NCI-H1092 treated with DMSO at 0.1 percent for 48 hours (cell line): ENCODE data around the gene REXO1.

Experiments
- DNase-seq: peaks from one replicate; lab custom pipeline; 2025; lab: John Stamatoyannopoulos, UW

Gene REXO1

GRCh38 chr19:1847684-1848398, 442 bp downstream of the REXO1 start:
- DNase-seq = peak; percentile 8

DNA sequence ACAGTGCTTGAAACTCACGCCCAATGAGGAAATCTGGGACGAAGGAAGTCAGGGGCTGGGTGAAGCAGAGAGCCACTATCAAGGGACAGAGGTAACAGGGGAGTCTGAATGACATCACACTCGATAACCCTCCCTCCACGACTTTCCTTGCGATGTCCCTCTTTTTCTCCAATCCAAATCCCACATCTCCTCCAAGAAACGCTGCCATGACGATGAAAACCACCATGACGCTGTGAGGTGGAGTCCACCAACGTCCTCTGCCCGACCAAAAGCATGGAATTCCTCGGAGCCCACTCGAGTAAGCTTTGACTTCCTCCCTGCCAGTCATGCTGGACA, 967 bp downstream of the REXO1 start:
- no peak for DNase-seq

DNA sequence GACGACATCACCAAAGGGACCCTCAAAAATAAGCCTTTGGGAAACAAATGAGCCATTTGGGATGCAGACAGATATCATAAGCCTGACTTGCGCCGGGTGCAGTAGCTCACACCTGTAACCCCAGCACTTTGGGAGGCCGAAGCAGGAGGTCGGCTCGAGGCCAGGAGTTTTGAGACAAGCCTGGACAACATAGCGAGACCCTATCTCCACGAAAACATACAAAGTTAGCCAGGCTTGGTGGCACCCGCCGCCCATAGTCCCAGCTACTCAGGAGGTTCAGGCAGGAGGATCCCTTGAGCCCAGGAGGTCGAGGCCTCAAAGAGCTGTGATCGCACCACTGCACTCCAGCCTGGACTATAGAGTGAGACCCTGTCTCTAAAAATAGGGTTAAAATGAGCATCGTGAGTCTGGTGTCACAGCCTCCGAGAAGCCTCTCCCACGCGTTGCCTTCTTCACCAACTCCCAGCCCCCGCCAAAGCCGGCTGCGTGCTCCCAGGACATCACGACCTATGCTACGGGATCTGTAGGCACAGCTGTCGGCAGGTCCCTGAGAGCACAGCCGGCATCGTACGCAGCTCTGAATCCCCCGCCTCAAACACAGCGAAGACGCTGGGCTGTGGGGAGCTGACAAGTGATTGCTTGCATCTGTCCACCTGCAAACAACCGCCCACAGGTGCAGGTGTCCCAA, 1.6 kb downstream of the REXO1 start:
- no peak for DNase-seq

DNA sequence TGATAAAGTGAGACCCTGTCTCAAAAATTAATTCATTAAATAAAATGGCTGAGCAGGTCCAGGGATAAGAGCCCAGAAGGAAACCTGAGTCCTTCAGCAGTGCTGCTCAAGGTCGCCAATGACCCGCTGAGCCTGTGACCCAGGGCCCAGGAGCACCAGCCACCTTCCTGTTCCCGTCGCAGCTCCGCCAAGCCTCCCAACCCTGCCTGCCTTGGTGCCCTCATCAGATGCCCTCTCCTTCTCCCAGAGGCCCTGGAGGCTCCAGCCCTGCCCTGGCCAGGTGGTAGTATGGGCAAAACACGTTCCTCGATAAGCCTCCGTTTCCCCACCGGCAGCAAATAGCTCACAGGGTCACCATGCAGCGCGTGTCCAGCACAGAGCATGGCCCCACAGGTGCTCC, 2.6 kb downstream of the REXO1 start:
- no peak for DNase-seq

DNA sequence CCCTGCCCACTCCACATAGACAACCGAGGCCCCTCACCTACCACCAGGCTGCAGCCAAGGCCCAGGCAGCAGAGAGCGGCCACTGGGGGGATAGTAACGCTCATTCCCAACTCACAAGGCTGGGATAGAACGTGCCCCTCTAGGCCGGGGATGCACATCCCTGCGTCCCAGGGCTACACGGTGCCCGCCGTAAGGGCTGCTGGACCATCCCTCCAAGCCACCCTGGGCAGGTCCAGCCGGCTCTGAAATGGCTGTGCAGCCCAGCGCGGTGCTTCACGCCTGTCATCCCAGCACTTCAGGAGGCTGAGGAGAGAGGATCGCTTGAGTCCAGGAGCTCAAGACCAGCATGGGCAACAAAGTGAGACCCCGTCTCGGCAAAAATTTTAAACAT, 3.2 kb downstream of the REXO1 start:
- DNase-seq = no peak

- DNase-seq = no peak
Measured at GRCh38 chr19:1844513-1845124, 3.7 kb downstream of the REXO1 start.

- DNase-seq = no peak
Measured at GRCh38 chr19:1843646-1844394, 4.5 kb downstream of the REXO1 start.

GRCh38 chr19:1843116-1843515, 5.2 kb downstream of the REXO1 start:
- no peak for DNase-seq

DNA sequence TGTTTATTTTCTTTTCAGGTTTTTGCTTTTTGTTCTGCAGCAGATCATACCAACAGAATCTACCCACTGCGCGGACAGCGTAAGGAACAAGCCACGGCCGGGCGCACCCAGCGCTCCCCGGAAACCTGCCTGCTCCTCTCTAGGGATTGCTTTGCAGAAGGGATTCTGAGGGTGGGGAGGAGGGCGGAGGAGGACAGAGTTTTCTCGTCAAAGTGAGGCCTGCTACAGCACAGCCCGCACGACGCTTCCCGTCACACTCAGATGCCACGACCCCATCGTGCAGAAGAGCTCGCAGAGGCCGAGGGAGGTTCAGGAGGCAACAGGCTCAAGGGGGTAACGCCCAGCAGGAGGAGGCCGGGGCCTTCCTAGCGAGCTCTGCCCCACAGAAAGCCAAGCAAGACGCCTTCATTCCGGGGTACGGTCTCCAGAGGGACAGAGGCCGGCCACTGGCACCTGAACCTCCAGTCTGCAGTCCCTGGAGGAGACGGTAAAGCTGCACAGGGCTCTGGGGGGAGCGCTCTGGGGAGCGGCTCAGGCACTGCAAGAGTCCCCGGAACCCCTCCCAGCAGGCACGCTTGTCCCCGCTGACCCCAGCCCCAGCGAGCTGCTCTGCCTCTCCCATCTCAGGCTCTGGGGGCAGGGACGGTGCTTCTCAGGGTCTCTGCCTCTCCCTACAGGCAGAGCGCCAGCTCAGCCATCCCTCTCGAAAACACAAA, 6.9 kb downstream of the REXO1 start:
- DNase-seq = no peak

- DNase-seq = no peak
Measured at GRCh38 chr19:1840541-1841115, 7.7 kb downstream of the REXO1 start.

GRCh38 chr19:1839658-1840540, 8.4 kb downstream of the REXO1 start:
- no peak for DNase-seq

DNA sequence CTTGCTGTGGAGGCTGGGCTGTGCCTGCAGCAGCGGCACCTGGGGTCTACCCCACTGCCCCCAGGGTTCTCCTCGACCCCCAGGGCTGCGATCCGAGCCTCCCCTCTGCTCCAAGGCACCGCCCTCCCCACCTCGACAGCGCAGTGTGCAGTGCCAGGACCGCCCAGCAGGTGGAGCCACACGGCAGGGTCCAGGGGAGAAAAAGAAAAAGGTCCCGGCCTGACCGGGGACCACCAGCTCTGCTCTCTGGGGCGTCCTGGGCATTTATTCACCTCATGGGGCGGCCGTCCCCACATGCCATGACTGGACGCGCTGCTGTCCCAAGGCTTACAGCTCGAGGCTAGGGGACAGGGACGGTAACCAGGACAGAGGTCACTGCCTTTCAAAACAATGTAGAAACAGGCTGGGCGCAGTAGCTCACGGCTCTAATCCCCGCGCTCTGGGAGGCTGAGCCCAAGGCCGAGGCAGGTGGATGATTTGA, 10.6 kb downstream of the REXO1 start:
- peak; percentile 10 for DNase-seq

GRCh38 chr19:1837222-1837565, 11.1 kb downstream of the REXO1 start:
- no peak for DNase-seq

- DNase-seq = no peak
Measured at GRCh38 chr19:1836458-1837221, 11.6 kb downstream of the REXO1 start.

DNA sequence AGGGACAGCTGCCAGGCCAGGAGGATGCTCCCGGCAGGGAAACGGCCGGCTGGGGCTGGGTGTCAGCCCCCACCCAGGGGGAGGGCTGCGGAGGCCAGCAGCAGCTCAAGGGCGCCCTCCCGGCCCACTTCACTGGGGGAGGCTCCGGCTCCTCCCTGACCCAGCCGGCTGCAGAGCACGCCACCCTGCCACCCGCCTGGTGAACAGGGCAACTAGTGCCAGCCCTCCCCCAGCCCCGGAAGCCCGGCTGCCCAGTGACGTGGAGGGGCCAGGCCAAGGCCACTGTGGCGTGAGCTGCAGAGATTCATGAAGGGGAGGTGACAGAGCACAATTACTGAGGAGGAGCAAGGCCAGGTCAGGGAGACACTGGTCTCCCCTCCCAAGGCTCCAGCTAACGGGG, 14.7 kb downstream of the REXO1 start:
- DNase-seq = no peak

- no peak for DNase-seq
Measured at GRCh38 chr19:1832046-1832663, 16.1 kb downstream of the REXO1 start.

DNA sequence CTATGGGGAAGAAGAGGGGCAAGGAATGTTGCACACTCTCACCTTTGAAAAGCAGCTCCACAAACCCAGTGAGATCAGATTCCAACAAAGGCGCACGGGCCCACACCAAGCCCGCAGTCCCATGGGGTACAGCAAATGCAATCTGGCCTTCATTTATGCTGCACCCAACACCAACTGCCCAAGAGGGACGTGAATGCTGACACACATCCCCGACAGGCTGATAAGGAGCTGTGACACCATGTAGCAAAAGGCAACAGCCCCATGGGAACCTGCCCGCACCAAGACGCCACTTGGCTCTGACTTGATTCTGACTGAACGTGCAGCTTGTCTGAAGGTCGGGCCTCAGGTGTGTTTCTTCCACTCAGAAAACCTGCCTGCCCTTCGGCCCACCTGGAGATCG, 17.3 kb downstream of the REXO1 start:
- no peak for DNase-seq

DNA sequence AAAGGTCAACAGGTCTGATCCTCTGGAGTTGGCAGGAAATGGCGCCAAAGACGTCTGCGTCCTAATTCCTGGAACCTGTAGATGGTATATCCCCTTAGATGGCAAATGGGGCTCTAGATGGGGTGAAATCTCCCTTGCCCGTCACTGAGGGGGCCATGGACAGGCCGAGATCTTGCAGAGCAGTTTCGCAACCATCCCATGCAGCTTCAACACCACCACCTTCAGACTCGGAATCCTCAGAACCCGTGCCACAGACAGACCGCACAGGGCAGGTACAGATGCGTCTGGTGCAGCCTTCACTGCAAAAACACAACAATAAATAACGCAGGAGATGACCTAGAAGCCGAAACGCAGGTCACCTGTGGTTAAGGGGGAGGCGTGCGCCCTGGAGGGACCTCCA, 17.7 kb downstream of the REXO1 start:
- no peak for DNase-seq

DNA sequence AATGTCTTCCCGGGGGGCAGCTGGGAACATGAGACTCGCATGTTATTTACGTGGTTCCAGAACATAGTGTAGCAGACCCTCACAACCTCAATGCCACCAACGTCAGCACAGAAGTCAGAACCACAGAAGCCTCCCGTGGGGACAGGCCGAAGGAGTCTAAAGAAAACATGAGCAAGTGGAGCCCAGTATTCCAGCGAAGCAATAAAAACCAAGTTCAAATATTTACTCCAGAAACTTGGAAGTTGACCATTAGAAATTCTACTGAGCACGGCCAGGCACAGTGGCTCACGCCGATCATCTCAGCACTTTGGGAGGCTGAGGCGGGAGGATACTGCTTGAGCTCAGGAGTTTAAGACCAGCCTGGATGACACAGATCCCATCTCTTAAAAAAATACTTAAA, 18.3 kb downstream of the REXO1 start:
- DNase-seq = no peak
